Measurements from ENCODE around the gene APELA.
"Not testable (repeated sequence)": the region's sequence is repeated elsewhere in the genome, so short reads cannot be mapped to it uniquely, and the experiment has no call there.

Gene APELA

GRCh38 chr4:164935363-164935762 lies 58.4 kb downstream of the APELA start:
- TF ChIP-seq, protein P1, sequence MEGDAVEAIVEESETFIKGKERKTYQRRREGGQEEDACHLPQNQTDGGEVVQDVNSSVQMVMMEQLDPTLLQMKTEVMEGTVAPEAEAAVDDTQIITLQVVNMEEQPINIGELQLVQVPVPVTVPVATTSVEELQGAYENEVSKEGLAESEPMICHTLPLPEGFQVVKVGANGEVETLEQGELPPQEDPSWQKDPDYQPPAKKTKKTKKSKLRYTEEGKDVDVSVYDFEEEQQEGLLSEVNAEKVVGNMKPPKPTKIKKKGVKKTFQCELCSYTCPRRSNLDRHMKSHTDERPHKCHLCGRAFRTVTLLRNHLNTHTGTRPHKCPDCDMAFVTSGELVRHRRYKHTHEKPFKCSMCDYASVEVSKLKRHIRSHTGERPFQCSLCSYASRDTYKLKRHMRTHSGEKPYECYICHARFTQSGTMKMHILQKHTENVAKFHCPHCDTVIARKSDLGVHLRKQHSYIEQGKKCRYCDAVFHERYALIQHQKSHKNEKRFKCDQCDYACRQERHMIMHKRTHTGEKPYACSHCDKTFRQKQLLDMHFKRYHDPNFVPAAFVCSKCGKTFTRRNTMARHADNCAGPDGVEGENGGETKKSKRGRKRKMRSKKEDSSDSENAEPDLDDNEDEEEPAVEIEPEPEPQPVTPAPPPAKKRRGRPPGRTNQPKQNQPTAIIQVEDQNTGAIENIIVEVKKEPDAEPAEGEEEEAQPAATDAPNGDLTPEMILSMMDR (IDR thresholded peaks at IDR 0.05; ENCODE audit: low read depth, low read length), result peak; percentile 45
- TF ChIP-seq MYC (IDR thresholded peaks at IDR 0.05; ENCODE audit: low read depth, low read length), result no peak
- no peak overlapping the region for H3K4me3 ChIP-seq (ENCODE audit: low read depth, low read length)
- DNase-seq (ENCODE audit: low read depth), result peak; percentile 22

DNA sequence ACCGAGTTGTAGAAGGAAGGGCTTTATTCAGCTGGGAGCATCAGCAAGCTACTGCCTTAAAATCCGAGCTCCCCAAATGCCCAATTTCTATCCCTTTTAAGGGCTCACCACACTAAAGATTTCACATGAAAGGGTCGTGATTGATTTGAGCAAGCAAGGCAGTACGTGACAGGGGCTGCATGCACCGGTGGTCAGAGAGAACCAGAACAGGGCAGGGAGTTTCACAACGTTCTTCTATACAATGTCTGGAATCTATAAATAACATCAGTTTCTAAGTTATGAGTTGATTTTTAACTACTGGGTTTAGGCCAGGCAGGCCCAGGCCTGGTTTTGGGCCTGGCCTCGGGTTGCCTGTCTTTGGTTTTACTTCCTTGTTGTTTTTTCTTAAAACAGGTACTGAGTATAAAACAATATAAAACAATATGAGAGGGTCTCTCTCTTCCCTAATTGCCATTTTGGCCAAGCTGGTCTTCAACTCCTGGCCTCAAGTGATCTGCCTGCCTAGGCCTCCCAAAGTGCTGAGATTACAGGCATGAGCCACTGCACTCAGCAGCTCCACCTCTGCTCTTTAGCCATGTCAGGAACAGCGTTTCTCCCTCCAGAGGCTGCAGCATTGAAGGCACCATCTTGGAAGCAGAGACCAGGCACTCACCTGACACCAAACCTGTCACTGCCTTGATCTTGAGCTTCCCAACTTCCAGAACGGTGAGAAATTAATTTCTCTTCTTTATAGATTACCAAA lies 59.1 kb downstream of the APELA start:
- DNase-seq (ENCODE audit: low read depth); H3K4me3 ChIP-seq (ENCODE audit: low read depth, low read length): not testable (repeated sequence)

DNA sequence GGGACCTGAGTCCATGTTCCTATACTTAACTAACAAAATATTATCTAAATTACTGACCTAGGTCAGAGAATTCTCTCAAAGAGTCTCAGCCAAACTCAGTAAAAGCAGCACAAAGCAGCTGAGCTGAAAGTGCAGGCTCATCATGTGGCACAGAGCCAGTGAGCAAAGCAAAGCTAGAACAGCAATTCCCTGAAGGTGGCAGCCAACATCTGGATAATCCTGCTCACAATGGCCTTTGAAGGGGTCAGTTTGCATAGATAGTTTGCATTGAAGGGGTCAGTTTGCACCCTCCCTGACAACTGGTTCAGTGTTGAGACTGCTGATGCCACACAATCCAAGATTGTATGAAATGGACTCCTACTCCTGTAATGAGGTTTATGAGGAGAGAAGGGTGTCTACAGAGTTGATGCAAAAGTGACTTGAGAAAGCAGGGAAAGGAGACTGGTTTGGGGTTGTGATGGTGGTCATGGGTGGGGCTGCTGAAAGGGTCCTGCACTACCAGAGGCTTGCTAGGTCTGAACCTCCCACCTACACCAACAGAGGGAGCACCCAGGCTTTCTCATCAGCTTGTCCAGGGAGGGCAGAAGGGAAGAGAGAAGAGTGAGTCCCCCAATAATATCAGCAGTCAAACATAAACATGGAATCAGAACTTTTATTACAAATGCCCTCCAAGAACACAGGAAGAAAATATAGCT lies 60.7 kb downstream of the APELA start:
- no peak for DNase-seq (ENCODE audit: low read depth)
- TF ChIP-seq, protein P1 (IDR thresholded peaks at IDR 0.05; ENCODE audit: low read depth, low read length), result peak; percentile 9
- no peak for TF ChIP-seq POLR2A (IDR thresholded peaks at IDR 0.05; ENCODE audit: extremely low read depth, insufficient read length)
- no peak overlapping the region for H3K4me3 ChIP-seq (ENCODE audit: low read depth, low read length)

GRCh38 chr4:164943192-164943591 lies 66.2 kb downstream of the APELA start:
- no peak for DNase-seq (ENCODE audit: low read depth)
- TF ChIP-seq, protein P1 (IDR thresholded peaks at IDR 0.05; ENCODE audit: low read depth, low read length), result no peak
- TF ChIP-seq MYC (IDR thresholded peaks at IDR 0.05; ENCODE audit: low read depth, low read length) (no peak), MAX (IDR thresholded peaks at IDR 0.05; ENCODE audit: low read depth, low read length) (no peak), POLR2A (IDR thresholded peaks at IDR 0.05; ENCODE audit: extremely low read depth, insufficient read length) (no peak)
- H3K4me3 ChIP-seq (ENCODE audit: low read depth, low read length), result no peak overlapping the region

- TF ChIP-seq, protein P1 (IDR thresholded peaks at IDR 0.05; ENCODE audit: low read depth, low read length), result no peak
- TF ChIP-seq MAX (IDR thresholded peaks at IDR 0.05; ENCODE audit: low read depth, low read length) (no peak), MYC (IDR thresholded peaks at IDR 0.05; ENCODE audit: low read depth, low read length) (no peak), POLR2A (IDR thresholded peaks at IDR 0.05; ENCODE audit: extremely low read depth, insufficient read length) (no peak)
- DNase-seq (ENCODE audit: low read depth), result no peak
- H3K4me3 ChIP-seq (ENCODE audit: low read depth, low read length), result no peak overlapping the region
Observed at GRCh38 chr4:164945146-164945545, 68.2 kb downstream of the APELA start.

DNA sequence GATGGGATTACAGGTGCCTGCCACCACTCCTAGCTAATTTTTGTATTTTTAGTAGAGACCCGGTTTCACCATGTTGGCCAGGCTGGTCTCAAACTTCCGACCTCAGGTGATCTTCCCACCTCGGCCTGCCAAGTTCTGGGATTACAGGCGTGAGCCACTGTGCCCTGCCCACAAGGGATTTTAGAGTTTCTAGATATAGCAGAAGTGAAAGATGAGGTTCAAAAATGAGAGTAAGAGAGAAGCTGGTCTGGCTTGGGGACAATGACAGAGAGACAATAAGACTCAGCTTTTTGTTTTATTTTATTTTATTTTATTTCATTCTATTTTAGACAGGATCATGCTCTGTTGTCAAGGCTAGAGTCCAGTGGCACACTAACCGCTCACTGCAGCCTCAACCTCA lies 69.8 kb downstream of the APELA start:
- no peak for TF ChIP-seq MAX (IDR thresholded peaks at IDR 0.05; ENCODE audit: low read depth, low read length)
- TF ChIP-seq, protein P1 (IDR thresholded peaks at IDR 0.05; ENCODE audit: low read depth, low read length), result no peak
- TF ChIP-seq MYC (IDR thresholded peaks at IDR 0.05; ENCODE audit: low read depth, low read length), result no peak
- TF ChIP-seq POLR2A (IDR thresholded peaks at IDR 0.05; ENCODE audit: extremely low read depth, insufficient read length), result no peak
- no peak for DNase-seq (ENCODE audit: low read depth)
- no peak overlapping the region for H3K4me3 ChIP-seq (ENCODE audit: low read depth, low read length)
